HG03439 (cell line): ENCODE measurements around the gene SLC25A24.

ENCODE experiments used
- ATAC-seq: cut with Tn5 transposase; IDR thresholded peaks from one replicate; pipeline ENCODE4 v1.9.1; 2021; ENCODE audit warnings: mild to moderate bottlenecking, moderate library complexity; ENCODE audit not compliant: unreplicated experiment

SLC25A24 gene

DNA sequence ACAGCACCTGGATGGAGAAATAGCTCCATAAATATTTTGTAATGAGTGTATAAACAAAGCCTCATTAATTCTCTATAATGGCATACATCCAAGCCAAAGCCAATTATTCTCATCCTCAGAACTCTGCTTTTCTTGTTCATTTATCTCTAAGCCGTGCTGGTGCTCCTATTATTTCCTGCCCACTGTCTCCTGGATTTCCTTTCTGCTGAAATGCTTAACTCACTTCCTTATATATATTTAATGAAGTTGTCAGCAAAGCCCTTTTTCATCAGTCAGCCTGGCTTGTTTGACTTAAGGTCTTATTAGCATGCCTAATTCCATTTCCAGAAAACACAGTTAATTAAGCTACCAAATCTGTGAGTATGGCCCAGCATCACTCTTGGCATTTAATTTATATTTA is 93.4 kb downstream of the SLC25A24 start:
- no peak for ATAC-seq

DNA sequence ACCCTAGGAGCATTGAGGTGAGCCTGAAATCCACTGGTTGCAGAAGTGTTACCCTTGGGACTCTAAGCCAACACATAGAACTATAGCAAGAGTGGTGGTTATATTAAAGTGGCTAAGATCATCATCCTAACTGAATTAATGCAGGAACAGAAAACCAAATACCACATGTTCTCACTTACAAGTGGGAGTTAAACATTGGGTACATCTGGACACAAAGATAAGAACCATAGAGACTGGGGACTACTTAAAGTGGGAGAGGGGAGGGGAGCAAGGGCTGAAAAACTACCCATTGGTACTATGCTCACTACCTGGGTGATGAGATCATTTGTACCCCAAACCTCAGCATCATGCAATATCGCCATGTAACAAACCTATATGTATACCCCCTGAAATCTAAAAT is 100.0 kb downstream of the SLC25A24 start:
- ATAC-seq = no peak

DNA sequence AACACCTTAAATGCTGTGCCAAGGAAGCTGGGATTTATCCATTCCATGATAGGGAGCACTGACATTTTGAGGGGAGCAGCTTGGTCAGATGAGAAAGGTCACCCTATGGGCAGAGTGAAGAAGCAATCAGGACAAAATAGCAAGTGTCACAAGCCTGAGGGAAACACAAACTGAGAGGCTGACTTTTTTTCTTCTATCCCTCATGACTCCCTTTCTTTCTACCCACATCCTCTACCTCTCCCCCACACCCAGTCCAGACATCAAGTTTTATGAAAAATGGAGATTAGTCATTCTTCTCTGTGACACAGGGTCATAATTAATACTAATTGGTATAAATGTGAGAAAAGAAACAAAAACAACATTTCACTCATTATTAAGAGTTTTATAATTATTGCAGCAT is 103.1 kb downstream of the SLC25A24 start:
- no peak for ATAC-seq

DNA sequence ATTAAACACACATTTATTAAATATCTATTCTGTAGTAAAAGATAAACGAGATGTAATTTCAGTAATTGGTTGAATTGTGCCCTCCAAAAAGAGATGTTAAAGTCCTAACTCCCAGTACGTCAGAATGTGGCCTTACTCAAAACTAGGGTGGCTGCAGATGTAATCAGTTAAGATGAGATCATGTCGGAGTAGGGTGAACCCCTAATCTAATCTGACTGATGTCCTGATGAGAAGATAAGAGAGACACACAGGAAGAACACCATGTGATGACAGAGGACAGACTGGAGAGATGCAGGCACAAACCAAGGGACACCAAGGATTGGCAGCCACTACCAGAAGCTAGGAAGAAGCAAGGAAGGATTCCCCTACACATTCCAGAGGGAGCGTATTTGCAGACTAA is 104.1 kb downstream of the SLC25A24 start:
- no peak for ATAC-seq

DNA sequence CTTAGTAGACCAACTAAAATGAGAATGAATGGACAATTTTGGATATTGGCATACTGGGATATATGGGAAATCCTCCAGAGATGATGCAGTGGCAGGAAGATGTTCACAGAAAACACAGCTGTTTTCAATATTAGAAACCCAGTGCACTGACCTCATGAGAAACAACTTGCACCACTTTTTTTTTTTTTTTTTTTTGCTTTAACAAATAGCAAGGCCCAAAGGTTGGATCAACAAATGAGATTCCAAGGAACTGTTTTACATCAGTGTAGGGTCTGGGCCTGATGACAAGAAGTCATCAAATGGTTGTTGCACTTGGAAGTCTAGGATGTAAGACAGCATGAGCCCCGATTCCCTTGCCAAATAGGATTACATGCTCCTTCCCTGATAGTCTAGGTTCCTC is 110.7 kb downstream of the SLC25A24 start:
- no peak for ATAC-seq

DNA sequence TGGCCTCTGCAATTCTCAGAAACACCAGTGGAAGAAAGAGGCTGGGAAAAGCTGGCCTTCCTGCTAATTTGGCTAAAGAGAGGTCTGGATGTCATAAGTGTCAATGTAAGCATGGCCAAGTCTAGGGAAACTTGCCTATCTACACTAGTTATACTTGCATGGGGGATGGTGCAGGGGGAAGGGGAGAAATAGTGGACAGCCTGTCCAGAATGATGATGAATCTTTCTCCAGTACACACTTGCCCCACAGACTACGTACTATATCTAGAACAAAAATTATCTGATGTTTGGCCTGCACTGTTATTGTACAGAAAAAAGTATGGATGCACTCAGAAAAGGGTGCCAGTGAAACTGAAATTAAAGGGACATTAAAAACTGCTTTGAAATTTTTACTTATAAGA is 114.5 kb downstream of the SLC25A24 start:
- ATAC-seq = no peak

DNA sequence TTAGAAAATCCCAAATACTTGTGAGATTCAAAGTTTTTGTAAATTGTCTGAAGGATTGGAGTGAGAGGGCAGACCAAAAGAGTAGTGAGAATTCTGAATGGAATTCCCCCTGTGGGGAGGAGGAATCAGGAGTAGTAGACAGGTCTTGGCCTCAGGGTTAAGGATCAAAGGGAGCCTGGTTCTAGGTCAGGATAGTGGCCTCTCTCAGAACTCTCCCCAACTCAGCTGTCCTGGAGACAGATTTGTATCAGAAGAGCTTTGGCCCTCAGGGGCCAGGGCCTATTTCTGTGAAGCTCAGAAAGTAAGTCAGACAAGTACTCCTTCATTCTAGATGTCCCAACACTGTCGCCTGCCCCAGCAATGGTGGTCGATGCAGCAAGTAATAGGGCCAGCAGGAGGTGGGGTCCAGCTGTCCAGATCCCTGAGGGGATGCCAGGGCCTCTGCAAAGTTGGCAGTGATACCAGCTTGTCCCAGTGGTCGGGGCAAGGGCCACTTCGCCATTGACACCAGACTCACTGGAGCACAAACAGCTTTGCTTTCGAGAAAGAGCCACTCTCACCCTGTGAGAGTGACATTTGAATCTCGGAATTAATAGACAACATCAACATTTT is 115.2 kb downstream of the SLC25A24 start:
- no peak for ATAC-seq
